Central memory CD8-positive, alpha-beta T cell (primary cell): ENCODE measurements around the gene TBC1D21.

Experiments used
- ATAC-seq: fragments of 150-1000 bp; cut with Tn5 transposase; replicated peaks from 2 replicates; pipeline ENCODE4 v1.10.0; 2022; ENCODE audit warnings: mild to moderate bottlenecking, moderate FRiP score, moderate number of reproducible peaks; ENCODE audit not compliant: poor library complexity, severe bottlenecking; ENCODE audit errors: extremely low read depth
- DNase-seq, 2 donors: peaks; one replicate each; pipeline ENCODE4 v3.0.0; 2021; ENCODE audit warnings: low spot score in 2 of 2
- H3K27ac Mint-ChIP-seq: one replicate; pipeline ENCODE4 v1.8.0; 2022; ENCODE audit warnings: low read depth, mild to moderate bottlenecking, moderate library complexity, mixed read lengths
- H3K27me3 Mint-ChIP-seq: one replicate; pipeline ENCODE4 v1.8.0; 2022; ENCODE audit warnings: mixed read lengths
- H3K36me3 Mint-ChIP-seq: one replicate; pipeline ENCODE4 v1.8.0; 2022; ENCODE audit warnings: mild to moderate bottlenecking, moderate library complexity, mixed read lengths; ENCODE audit not compliant: insufficient read depth
- H3K4me1 Mint-ChIP-seq: one replicate; pipeline ENCODE4 v1.8.0; 2022; ENCODE audit warnings: mixed read lengths
- H3K4me3 Mint-ChIP-seq: one replicate; pipeline ENCODE4 v1.8.0; 2022; ENCODE audit warnings: mild to moderate bottlenecking, moderate library complexity, mixed read lengths
- H3K9me3 Mint-ChIP-seq: one replicate; pipeline ENCODE4 v1.8.0; 2022; ENCODE audit warnings: mixed read lengths

TBC1D21 gene

GRCh38 chr15:73845907-73846306 is 27.5 kb upstream of the TBC1D21 start:
- no peak for ATAC-seq
- Mint-ChIP-seq H3K27me3 (peaks cover 40% of the 10 kb centered on the region), H3K27ac (no peak overlapping the region), H3K4me1 (no peaks in the 10 kb centered on the region), H3K9me3 (no peaks in the 10 kb centered on the region), H3K4me3 (no peak overlapping the region), H3K36me3 (peaks cover 2% of the 10 kb centered on the region)
- no peak for DNase-seq

DNA sequence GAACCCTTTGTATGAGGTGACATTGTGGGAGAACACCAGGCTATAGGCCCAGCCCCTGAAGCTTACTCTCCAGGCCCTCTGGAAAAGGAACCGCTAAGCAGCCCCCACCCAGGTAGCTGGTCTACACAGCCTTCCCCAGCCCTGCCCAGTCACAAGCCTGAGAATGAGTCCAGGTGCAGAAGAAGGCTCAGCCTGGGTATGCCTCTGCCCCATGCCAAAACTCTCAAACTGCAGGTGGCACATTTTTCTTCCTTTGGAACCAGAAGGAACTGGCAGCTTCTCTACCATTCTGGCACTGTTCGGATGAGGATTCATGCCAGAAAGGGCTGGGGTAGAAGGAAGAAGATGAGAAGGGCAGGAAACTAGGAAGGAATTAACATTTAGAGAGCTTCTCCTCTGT is 23.7 kb upstream of the TBC1D21 start:
- no peak for ATAC-seq
- peaks cover 64% of the 10 kb centered on the region for H3K27me3 Mint-ChIP-seq

GRCh38 chr15:73850228-73850627 is 23.1 kb upstream of the TBC1D21 start:
- no peak for DNase-seq
- Mint-ChIP-seq H3K27ac (no peak overlapping the region), H3K27me3 (peaks cover 70% of the 10 kb centered on the region), H3K36me3 (peaks cover 2% of the 10 kb centered on the region), H3K9me3 (peaks cover 12% of the 10 kb centered on the region), H3K4me3 (no peak overlapping the region), H3K4me1 (no peaks in the 10 kb centered on the region)
- no peak for ATAC-seq

More for the DNA sequence above, 23.7 kb upstream of the TBC1D21 start:
- peaks cover 2% of the 10 kb centered on the region for H3K36me3 Mint-ChIP-seq
- no peaks in the 10 kb centered on the region for H3K4me1 Mint-ChIP-seq
- H3K27ac Mint-ChIP-seq = no peak overlapping the region
- H3K9me3 Mint-ChIP-seq = peaks cover 12% of the 10 kb centered on the region
- H3K4me3 Mint-ChIP-seq = no peak overlapping the region
- DNase-seq = no peak

DNA sequence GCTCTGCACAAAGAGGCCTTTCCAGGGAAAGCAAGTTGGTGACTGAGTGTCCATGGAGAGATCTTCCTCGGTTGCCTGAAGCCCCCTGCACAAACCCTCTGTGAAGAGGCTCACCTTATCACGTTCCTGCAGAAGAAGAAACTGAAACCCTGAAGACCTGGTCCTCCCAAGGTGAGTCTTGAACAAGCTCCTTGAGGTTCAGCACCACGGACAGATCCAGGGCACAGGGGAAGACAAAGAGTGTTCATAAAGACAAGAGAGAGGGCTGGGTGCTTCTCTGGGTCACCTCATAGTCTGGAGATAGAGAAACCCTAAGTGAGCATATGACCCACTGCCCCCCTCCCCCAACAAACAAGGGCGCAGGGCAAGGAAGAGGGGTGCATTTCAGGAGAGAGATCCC is 21.7 kb upstream of the TBC1D21 start:
- Mint-ChIP-seq H3K4me1 (no peaks in the 10 kb centered on the region), H3K4me3 (no peak overlapping the region), H3K9me3 (peaks cover 12% of the 10 kb centered on the region), H3K27ac (no peak overlapping the region), H3K27me3 (peaks cover 85% of the 10 kb centered on the region), H3K36me3 (peaks cover 2% of the 10 kb centered on the region)
- DNase-seq (no peak), ATAC-seq (no peak)

GRCh38 chr15:73852507-73852906 is 20.9 kb upstream of the TBC1D21 start:
- Mint-ChIP-seq H3K27ac (no peak overlapping the region), H3K9me3 (peaks cover 12% of the 10 kb centered on the region), H3K4me3 (no peak overlapping the region), H3K4me1 (no peaks in the 10 kb centered on the region), H3K36me3 (peaks cover 2% of the 10 kb centered on the region), H3K27me3 (peaks cover 90% of the 10 kb centered on the region)
- ATAC-seq = no peak
- DNase-seq = no peak

DNA sequence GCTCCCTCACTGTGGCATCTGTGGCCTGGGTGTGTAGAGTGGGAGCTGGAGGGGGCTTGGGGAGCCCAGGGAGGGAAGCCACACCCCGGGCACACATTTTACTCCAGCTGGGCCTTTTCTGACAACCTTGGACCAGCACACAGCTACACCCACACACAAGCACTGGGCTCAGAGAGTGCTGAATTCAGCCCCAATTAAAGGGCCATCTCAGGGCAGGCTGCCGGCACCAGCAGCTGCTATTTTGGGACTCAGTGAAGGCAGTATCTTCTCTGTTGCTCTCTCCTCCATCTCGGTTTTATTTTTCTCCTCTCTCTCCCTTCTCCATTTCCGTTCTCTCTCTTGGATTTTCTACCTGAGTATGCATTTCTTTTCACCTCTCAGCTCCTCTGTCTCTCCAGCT is 19.1 kb upstream of the TBC1D21 start:
- no peaks in the 10 kb centered on the region for H3K4me1 Mint-ChIP-seq
- H3K27ac Mint-ChIP-seq = no peak overlapping the region
- no peak overlapping the region for H3K4me3 Mint-ChIP-seq
- H3K27me3 Mint-ChIP-seq = peaks cover 94% of the 10 kb centered on the region
- ATAC-seq (no peak), DNase-seq (no peak)
- H3K9me3 Mint-ChIP-seq = peaks cover 12% of the 10 kb centered on the region
- H3K36me3 Mint-ChIP-seq = peaks cover 2% of the 10 kb centered on the region

DNA sequence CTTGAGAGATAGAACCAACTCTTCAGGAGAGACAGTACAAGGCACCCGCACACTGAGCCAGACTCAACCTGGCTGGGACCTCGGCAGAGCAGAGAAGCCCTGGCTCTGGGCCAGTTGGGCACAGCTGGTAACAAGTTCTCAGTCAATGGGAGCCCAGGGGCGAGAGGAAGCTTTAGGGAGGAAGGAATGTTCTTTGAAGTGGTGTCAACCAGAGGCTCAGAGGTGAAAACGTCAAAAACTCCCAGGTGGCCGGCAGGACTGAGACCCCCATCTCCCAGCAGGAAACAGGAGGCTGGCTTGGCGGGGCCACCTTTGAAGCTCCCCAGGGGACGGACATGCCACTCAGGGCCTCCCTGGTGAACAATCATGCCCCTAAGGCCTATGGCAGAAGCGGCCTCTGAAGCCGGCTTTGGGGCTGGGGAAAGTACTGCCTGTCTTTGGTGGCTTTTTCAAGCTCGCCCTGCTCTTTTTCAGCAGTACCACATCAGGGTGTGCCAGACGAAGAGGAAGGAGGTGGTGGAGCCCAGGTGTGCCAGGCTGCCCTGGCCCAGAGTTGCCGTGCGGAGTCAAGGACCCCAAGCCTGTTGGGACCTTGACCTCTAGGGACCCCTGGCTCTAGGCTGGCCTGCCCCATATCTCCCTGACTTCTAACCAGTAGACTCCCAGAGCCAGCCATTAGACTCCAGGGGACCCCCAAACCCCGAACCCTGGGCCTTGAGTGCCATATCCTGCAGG is 16.7 kb upstream of the TBC1D21 start:
- DNase-seq = no peak
- Mint-ChIP-seq H3K27ac (no peak overlapping the region), H3K27me3 (peaks cover 94% of the 10 kb centered on the region), H3K36me3 (no peaks in the 10 kb centered on the region), H3K4me3 (no peak overlapping the region), H3K4me1 (no peaks in the 10 kb centered on the region), H3K9me3 (peaks cover 9% of the 10 kb centered on the region)
- no peak for ATAC-seq

GRCh38 chr15:73857193-73857920 is 16.0 kb upstream of the TBC1D21 start:
- no peaks in the 10 kb centered on the region for H3K36me3 Mint-ChIP-seq
- H3K4me3 Mint-ChIP-seq = no peak overlapping the region
- ATAC-seq = no peak
- H3K9me3 Mint-ChIP-seq = peaks cover 2% of the 10 kb centered on the region
- H3K27me3 Mint-ChIP-seq = peaks cover 93% of the 10 kb centered on the region
- no peak overlapping the region for H3K27ac Mint-ChIP-seq
- no peak for DNase-seq
- no peaks in the 10 kb centered on the region for H3K4me1 Mint-ChIP-seq

GRCh38 chr15:73858062-73858461 is 15.3 kb upstream of the TBC1D21 start:
- Mint-ChIP-seq H3K4me3 (no peak overlapping the region), H3K27me3 (peaks cover 93% of the 10 kb centered on the region), H3K9me3 (no peaks in the 10 kb centered on the region), H3K36me3 (no peaks in the 10 kb centered on the region), H3K27ac (no peak overlapping the region), H3K4me1 (no peaks in the 10 kb centered on the region)
- DNase-seq = no peak
- no peak for ATAC-seq

GRCh38 chr15:73862276-73862675 is 11.1 kb upstream of the TBC1D21 start:
- Mint-ChIP-seq H3K36me3 (no peaks in the 10 kb centered on the region), H3K27me3 (peaks cover 87% of the 10 kb centered on the region), H3K4me3 (no peak overlapping the region), H3K27ac (no peak overlapping the region), H3K9me3 (no peaks in the 10 kb centered on the region), H3K4me1 (no peaks in the 10 kb centered on the region)
- no peak for DNase-seq
- no peak for ATAC-seq

GRCh38 chr15:73865379-73865778 is 8.0 kb upstream of the TBC1D21 start:
- Mint-ChIP-seq H3K27me3 (peaks cover 87% of the 10 kb centered on the region), H3K27ac (no peak overlapping the region), H3K4me1 (no peaks in the 10 kb centered on the region), H3K36me3 (no peaks in the 10 kb centered on the region), H3K4me3 (no peak overlapping the region), H3K9me3 (no peaks in the 10 kb centered on the region)
- DNase-seq (no peak), ATAC-seq (no peak)

DNA sequence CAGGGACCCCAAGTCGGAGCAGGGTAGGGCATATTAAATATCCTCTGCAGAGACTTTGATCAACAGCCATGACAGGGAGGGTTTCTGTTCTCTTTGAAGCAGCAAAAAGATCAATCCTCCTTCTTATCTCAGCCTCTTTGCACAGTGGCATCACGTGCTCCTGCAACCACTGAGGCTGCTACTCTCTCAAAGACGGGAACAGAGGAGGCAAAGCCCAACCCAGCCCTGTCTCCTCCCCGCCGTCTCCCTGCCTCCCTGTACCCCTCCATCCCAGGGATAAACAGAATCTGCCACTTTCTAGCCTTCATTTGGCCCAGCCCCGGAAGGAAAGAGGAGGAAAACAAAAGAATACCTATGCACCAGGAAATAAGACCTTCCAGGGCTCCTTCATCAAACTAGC is 7.5 kb upstream of the TBC1D21 start:
- H3K36me3 Mint-ChIP-seq = no peaks in the 10 kb centered on the region
- H3K27me3 Mint-ChIP-seq = peaks cover 87% of the 10 kb centered on the region
- no peaks in the 10 kb centered on the region for H3K9me3 Mint-ChIP-seq
- H3K4me1 Mint-ChIP-seq = no peaks in the 10 kb centered on the region
- no peak for ATAC-seq
- no peak for DNase-seq
- no peak overlapping the region for H3K27ac Mint-ChIP-seq
- H3K4me3 Mint-ChIP-seq = no peak overlapping the region

DNA sequence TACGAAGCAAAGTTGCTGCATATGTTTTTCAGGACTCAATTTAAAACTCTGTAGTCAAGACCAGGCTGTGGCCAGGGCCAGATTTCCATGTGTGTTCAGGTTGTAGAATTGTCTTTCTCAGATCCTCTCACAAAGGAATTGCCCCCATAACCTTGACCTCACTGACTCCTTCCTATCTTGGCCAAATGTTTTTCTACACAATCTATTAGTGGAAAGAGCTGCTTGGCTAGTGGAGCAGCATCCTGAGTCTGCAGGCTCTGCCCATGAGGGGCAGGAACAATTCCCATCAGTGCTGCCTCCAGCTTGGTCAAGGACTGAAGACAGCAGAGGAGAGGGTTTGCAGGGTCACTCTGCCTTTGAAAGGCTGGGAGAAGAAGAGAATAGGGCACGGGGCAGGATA is 6.9 kb upstream of the TBC1D21 start:
- DNase-seq (no peak), ATAC-seq (no peak)
- Mint-ChIP-seq H3K27ac (no peak overlapping the region), H3K4me3 (no peak overlapping the region), H3K27me3 (peaks cover 92% of the 10 kb centered on the region), H3K36me3 (no peaks in the 10 kb centered on the region), H3K9me3 (no peaks in the 10 kb centered on the region), H3K4me1 (no peaks in the 10 kb centered on the region)
